GM23338 (cell line): ENCODE results near the gene COL4A3. TPM values are rescaled to one million over a fixed set of nuclear protein-coding genes. Genes with fewer than 3 reads are reported as not detected.
"Not testable (repeated sequence)": the region's sequence is repeated elsewhere in the genome, so short reads cannot be mapped to it uniquely, and the experiment has no call there.

Experiments used
- ATAC-seq: fragments of 200-7000 bp; cut with Tn5 transposase; 3 replicates; pipeline ENCODE4 v1.9.1; 2020
- DNase-seq: peaks from one replicate; pipeline ENCODE4 v3.0.0-alpha.2; 2015; ENCODE audit warnings: low spot score
- H2AFZ ChIP-seq: fragments of 200-600 bp; sonication (generic); 2 replicates; pipeline ENCODE4 v1.8.0; 2016; ENCODE audit warnings: antibody characterized with exemption, mild to moderate bottlenecking, moderate library complexity
- H3F3A ChIP-seq: fragments of 200-600 bp; sonication (generic); replicated peaks from 2 replicates; pipeline ENCODE4 v1.8.0; 2017; ENCODE audit warnings: antibody characterized with exemption, mixed run types, low read depth
- H3K27ac ChIP-seq: fragments of 200-600 bp; sonication (generic); 2 replicates; pipeline ENCODE4 v1.6.1; 2016; ENCODE audit warnings: low read depth
- H3K27me3 ChIP-seq: fragments of 200-600 bp; sonication (generic); 2 replicates; pipeline ENCODE4 v1.8.0; 2016; ENCODE audit warnings: mild to moderate bottlenecking, mixed run types, moderate library complexity; ENCODE audit not compliant: insufficient read depth
- H3K36me3 ChIP-seq: fragments of 200-600 bp; sonication (generic); 2 replicates; pipeline ENCODE4 v1.8.0; 2016; ENCODE audit warnings: mild to moderate bottlenecking; ENCODE audit not compliant: insufficient read depth
- H3K4me1 ChIP-seq: fragments of 200-600 bp; sonication (generic); 2 replicates; pipeline ENCODE4 v1.8.0; 2016; ENCODE audit warnings: mild to moderate bottlenecking, moderate library complexity; ENCODE audit not compliant: insufficient read depth
- H3K4me2 ChIP-seq: fragments of 200-600 bp; sonication (generic); 2 replicates; pipeline ENCODE4 v1.7.1; 2017; ENCODE audit warnings: mixed run types
- H3K4me3 ChIP-seq: fragments of 200-600 bp; sonication (generic); 2 replicates; pipeline ENCODE4 v1.6.1; 2016; ENCODE audit warnings: mixed run types
- H3K79me2 ChIP-seq: fragments of 200-600 bp; sonication (generic); replicated peaks from 2 replicates; pipeline ENCODE4 v1.8.0; 2017; ENCODE audit warnings: mild to moderate bottlenecking; ENCODE audit not compliant: insufficient read depth
- H3K9me2 ChIP-seq: fragments of 200-600 bp; sonication (generic); 2 replicates; pipeline ENCODE4 v1.8.0; 2017; ENCODE audit not compliant: insufficient read depth
- H4K20me1 ChIP-seq: fragments of 200-600 bp; sonication (generic); replicated peaks from 2 replicates; pipeline ENCODE4 v1.8.0; 2017; ENCODE audit warnings: mild to moderate bottlenecking; ENCODE audit not compliant: insufficient read depth
- H3K27ac Mint-ChIP-seq: 2 replicates; pipeline ENCODE4 v1.8.0; 2020; ENCODE audit warnings: inconsistent platforms, mild to moderate bottlenecking, moderate library complexity, mixed read lengths
- H3K27me3 Mint-ChIP-seq: 3 replicates; pipeline ENCODE4 v1.8.0; 2022; ENCODE audit warnings: low read depth, mild to moderate bottlenecking, moderate library complexity, mixed read lengths, inconsistent platforms; ENCODE audit not compliant: insufficient read depth, poor library complexity
- H3K36me3 Mint-ChIP-seq: 3 replicates; pipeline ENCODE4 v1.8.0; 2021; ENCODE audit warnings: low read depth, mild to moderate bottlenecking, inconsistent platforms, moderate library complexity, mixed read lengths
- H3K4me1 Mint-ChIP-seq: 3 replicates; pipeline ENCODE4 v1.8.0; 2020; ENCODE audit warnings: mild to moderate bottlenecking, inconsistent platforms, mixed read lengths
- H3K4me3 Mint-ChIP-seq: 3 replicates; pipeline ENCODE4 v1.8.0; 2021; ENCODE audit warnings: moderate library complexity, mild to moderate bottlenecking, inconsistent platforms, mixed read lengths
- H3K9me3 Mint-ChIP-seq: 3 replicates; pipeline ENCODE4 v1.8.0; 2020; ENCODE audit warnings: moderate library complexity, mild to moderate bottlenecking, inconsistent platforms, mixed read lengths
- EZH2 ChIP-seq: fragments of 200-600 bp; sonication (generic); IDR thresholded peaks from one replicate; pipeline ENCODE4 v1.8.0; 2017; ENCODE audit warnings: antibody characterized with exemption, mild to moderate bottlenecking, low read depth; ENCODE audit not compliant: unreplicated experiment
- polyA plus RNA-seq: library from polyadenylated mRNA; unstranded; fragments of >200 nt; fragmentation: Nextera tagmentation; extraction: Ambion mirVana; gene quantifications from 2 replicates; pipeline ENCODE4 v1.2.1, GENCODE V29; 2016
- total RNA-seq: library from RNA; depleted of rRNA; stranded (reverse); fragments of >200 nt; shearing (Covaris generic); gene quantifications from 2 replicates; pipeline ENCODE4 v1.2.3, GENCODE V29; 2014
- TF ChIP-seq, protein P1 (sequence below): fragments of 250-450 bp; sonication (Bioruptor Pico); IDR thresholded peaks from 2 replicates; pipeline ENCODE4 v1.5.0; 2020; ENCODE audit warnings: mild to moderate bottlenecking, moderate library complexity

COL4A3 gene
- total and polyA plus RNA-seq, 2 experiments from 2014 or later: 1.1 to 3.5 TPM

DNA sequence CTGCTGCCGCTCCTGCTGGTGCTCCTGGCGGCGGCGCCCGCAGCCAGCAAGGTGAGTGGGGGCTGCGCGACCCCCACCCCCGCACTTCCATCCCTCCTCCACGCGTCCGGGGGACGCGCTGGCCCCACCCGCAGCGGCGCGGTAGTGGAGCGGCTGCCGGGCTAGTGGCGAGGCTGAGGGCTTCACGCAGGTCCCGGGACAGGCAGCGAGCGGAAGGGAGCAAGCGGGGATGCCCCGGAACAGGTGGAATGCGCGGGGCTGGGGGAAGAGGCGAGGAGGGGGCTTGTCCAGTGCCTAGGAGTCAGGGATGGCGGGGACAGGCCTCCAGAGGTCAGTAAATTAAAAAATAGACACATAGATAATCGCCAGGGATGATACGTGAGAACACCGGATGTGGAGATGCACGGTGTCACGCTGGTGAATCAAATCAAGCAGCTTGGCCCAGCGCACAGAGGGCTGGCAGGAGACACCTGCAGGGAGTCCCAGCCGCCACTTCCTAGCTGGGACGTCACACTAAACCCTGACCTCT lies 403 bp downstream of the COL4A3 start (continued):
- TF ChIP-seq, protein P1, sequence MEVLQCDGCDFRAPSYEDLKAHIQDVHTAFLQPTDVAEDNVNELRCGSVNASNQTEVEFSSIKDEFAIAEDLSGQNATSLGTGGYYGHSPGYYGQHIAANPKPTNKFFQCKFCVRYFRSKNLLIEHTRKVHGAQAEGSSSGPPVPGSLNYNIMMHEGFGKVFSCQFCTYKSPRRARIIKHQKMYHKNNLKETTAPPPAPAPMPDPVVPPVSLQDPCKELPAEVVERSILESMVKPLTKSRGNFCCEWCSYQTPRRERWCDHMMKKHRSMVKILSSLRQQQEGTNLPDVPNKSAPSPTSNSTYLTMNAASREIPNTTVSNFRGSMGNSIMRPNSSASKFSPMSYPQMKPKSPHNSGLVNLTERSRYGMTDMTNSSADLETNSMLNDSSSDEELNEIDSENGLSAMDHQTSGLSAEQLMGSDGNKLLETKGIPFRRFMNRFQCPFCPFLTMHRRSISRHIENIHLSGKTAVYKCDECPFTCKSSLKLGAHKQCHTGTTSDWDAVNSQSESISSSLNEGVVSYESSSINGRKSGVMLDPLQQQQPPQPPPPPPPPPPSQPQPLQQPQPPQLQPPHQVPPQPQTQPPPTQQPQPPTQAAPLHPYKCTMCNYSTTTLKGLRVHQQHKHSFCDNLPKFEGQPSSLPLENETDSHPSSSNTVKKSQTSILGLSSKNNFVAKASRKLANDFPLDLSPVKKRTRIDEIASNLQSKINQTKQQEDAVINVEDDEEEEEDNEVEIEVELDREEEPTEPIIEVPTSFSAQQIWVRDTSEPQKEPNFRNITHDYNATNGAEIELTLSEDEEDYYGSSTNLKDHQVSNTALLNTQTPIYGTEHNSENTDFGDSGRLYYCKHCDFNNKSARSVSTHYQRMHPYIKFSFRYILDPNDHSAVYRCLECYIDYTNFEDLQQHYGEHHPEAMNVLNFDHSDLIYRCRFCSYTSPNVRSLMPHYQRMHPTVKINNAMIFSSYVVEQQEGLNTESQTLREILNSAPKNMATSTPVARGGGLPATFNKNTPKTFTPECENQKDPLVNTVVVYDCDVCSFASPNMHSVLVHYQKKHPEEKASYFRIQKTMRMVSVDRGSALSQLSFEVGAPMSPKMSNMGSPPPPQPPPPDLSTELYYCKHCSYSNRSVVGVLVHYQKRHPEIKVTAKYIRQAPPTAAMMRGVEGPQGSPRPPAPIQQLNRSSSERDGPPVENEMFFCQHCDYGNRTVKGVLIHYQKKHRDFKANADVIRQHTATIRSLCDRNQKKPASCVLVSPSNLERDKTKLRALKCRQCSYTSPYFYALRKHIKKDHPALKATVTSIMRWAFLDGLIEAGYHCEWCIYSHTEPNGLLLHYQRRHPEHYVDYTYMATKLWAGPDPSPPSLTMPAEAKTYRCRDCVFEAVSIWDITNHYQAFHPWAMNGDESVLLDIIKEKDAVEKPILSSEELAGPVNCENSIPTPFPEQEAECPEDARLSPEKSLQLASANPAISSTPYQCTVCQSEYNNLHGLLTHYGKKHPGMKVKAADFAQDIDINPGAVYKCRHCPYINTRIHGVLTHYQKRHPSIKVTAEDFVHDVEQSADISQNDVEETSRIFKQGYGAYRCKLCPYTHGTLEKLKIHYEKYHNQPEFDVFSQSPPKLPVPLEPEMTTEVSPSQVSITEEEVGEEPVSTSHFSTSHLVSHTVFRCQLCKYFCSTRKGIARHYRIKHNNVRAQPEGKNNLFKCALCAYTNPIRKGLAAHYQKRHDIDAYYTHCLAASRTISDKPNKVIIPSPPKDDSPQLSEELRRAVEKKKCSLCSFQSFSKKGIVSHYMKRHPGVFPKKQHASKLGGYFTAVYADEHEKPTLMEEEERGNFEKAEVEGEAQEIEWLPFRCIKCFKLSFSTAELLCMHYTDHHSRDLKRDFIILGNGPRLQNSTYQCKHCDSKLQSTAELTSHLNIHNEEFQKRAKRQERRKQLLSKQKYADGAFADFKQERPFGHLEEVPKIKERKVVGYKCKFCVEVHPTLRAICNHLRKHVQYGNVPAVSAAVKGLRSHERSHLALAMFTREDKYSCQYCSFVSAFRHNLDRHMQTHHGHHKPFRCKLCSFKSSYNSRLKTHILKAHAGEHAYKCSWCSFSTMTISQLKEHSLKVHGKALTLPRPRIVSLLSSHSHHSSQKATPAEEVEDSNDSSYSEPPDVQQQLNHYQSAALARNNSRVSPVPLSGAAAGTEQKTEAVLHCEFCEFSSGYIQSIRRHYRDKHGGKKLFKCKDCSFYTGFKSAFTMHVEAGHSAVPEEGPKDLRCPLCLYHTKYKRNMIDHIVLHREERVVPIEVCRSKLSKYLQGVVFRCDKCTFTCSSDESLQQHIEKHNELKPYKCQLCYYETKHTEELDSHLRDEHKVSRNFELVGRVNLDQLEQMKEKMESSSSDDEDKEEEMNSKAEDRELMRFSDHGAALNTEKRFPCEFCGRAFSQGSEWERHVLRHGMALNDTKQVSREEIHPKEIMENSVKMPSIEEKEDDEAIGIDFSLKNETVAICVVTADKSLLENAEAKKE (CRISPR knock-in tag): no peak

GRCh38 chr2:227171779-227172178 lies 7.4 kb downstream of the COL4A3 start:
- not testable (repeated sequence) for H3K9me3 Mint-ChIP-seq, H3K79me2 ChIP-seq, H3K4me1 Mint-ChIP-seq, H2AFZ ChIP-seq, H3K9me2 ChIP-seq, H3K4me1 ChIP-seq, ATAC-seq, H3K4me2 ChIP-seq, H3K27me3 Mint-ChIP-seq, H3K4me3 Mint-ChIP-seq, DNase-seq, H3K27ac Mint-ChIP-seq, H3K36me3 Mint-ChIP-seq, H3K4me3 ChIP-seq, H4K20me1 ChIP-seq, H3K36me3 ChIP-seq, H3F3A ChIP-seq, H3K27ac ChIP-seq, H3K27me3 ChIP-seq

DNA sequence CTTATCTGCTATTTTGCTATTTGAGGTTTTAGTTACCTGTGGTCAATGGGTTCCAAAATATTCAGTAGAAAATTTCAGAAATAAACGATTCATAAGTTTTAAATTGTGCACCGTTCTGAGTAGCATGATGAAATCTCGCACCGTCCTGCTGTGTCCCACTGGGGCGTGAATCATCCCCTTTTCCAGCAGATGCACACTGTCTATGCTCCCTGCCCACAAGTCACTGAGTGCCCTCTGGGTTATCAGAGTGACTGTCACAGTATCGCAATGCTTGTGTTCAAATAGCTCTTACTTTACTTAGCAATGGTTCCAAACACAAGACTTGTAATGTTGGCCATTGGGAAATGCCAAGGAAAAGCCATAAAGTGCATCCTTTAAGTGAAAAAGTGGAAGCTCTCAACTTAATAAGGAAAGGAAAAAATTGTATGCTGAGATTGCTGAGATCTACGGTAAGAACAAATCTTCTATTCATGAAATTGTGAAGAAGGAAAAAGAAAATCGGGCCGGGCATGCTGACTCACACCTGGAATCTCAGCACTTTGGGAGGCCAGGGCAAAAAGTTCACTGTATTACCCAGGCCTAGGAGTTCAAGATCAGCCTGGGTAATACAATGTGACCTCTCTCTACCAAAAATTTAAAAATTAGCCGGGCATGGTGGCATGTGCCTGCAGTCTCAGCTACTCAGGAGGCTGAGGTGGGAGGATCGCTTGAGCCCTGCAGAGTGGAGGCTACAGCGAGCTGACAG lies 13.3 kb downstream of the COL4A3 start:
- H3K36me3 Mint-ChIP-seq: no peaks in the 10 kb centered on the region
- H3K4me1 Mint-ChIP-seq: peaks cover 16% of the 10 kb centered on the region
- no peak for DNase-seq
- H3K4me3 ChIP-seq: no peak overlapping the region
- no peaks in the 10 kb centered on the region for H3K36me3 ChIP-seq
- no peak for ATAC-seq
- H3F3A ChIP-seq: no peaks in the 10 kb centered on the region
- H3K4me1 ChIP-seq: peaks cover 6% of the 10 kb centered on the region; the same call in 1 of the 2 replicates
- no peaks in the 10 kb centered on the region for H3K79me2 ChIP-seq
- H3K27ac Mint-ChIP-seq: no peak overlapping the region
- no peaks in the 10 kb centered on the region for H4K20me1 ChIP-seq
- H3K27me3 Mint-ChIP-seq: peaks cover 6% of the 10 kb centered on the region
- no peaks in the 10 kb centered on the region for H3K9me3 Mint-ChIP-seq
- H2AFZ ChIP-seq: no peak overlapping the region
- no peak overlapping the region for H3K4me3 Mint-ChIP-seq
- no peak overlapping the region for H3K27ac ChIP-seq
- H3K4me2 ChIP-seq: no peak overlapping the region
- TF ChIP-seq EZH2: no peak
- H3K27me3 ChIP-seq: no peaks in the 10 kb centered on the region
- H3K9me2 ChIP-seq: 0 out of 2 replicates have a peak, but pooled peaks cover 3% of the 10 kb centered on the region
